ENCODE measurements around the gene VGF.
"Not testable (repeated sequence)": the region's sequence is repeated elsewhere in the genome, so short reads cannot be mapped to it uniquely, and the experiment has no call there.

Gene VGF

GRCh38 chr7:101119876-101120275 lies 45.5 kb downstream of the VGF start:
- ChIA-PET POLR2A (no interaction called here), CTCF (interaction anchor here (1.5 to 1.7 kb wide), 2 partner anchors 9 to 73 kb away, joined by 3 read pairs; no protein-coding TSS in a partner anchor)
- no peak for TF ChIP-seq CTCF (IDR thresholded peaks at IDR 0.05; ENCODE audit: control extremely low read depth, extremely low read depth, low read depth, missing control alignments)
- no peak for DNase-seq (ENCODE audit: extremely low spot score)

DNA sequence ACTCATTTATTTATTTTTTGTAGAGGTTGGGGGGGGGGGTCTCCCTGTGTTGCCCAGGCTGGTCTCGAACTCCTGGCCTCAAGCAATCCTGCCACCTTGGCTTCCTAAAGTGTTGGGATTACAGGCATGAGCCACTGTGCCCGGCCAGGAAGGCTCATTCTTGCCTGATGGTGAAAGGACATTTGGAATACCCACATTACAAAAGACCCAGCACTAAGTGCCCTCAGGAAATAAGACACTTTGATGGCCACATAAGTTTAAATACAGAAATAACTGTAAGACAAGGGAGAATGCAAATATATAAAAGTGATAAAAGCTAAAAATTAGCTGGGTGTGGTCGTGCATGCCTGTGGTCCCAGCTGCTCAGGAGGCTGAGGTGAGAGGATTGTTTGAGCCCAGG lies 46.5 kb downstream of the VGF start:
- ChIA-PET CTCF (interaction anchor here (0.7 to 1.5 kb wide), 4 partner anchors 8 to 164 kb away, joined by 3 to 5 read pairs (median 3); partner anchors contain the start of gene SERPINE1), POLR2A (interaction anchor here (0.6 kb wide), 1 partner anchor 30 kb away, joined by 5 read pairs; no protein-coding TSS in a partner anchor)
- no peak for TF ChIP-seq CTCF (IDR thresholded peaks at IDR 0.05; ENCODE audit: control extremely low read depth, extremely low read depth, low read depth, missing control alignments)
- DNase-seq (ENCODE audit: extremely low spot score) = no peak

- TF ChIP-seq CTCF (IDR thresholded peaks at IDR 0.05; ENCODE audit: control extremely low read depth, extremely low read depth, low read depth, missing control alignments) = no peak
- ChIA-PET CTCF (interaction anchor here (1.2 to 1.5 kb wide), 2 partner anchors 8 to 10 kb away, joined by 3 to 4 read pairs; partner anchors contain the start of gene SERPINE1), POLR2A (interaction anchor here (0.9 kb wide), 1 partner anchor 10 kb away, joined by 3 read pairs; the partner anchor contains the start of gene SERPINE1)
- no peak for DNase-seq (ENCODE audit: extremely low spot score)
These were observed 48.5 kb downstream of the VGF start for GRCh38 chr7:101116898-101117297.

- no peak for DNase-seq (ENCODE audit: extremely low spot score)
- CTCF ChIA-PET = interaction anchor here (1.2 to 2.6 kb wide), 2 partner anchors 20 to 28 kb away, joined by 5 to 13 read pairs; no protein-coding TSS in a partner anchor
- no peak for TF ChIP-seq CTCF (IDR thresholded peaks at IDR 0.05; ENCODE audit: control extremely low read depth, extremely low read depth, low read depth, missing control alignments)
- POLR2A ChIA-PET = no interaction called here
These were observed 50.2 kb downstream of the VGF start for GRCh38 chr7:101115215-101115614.

DNA sequence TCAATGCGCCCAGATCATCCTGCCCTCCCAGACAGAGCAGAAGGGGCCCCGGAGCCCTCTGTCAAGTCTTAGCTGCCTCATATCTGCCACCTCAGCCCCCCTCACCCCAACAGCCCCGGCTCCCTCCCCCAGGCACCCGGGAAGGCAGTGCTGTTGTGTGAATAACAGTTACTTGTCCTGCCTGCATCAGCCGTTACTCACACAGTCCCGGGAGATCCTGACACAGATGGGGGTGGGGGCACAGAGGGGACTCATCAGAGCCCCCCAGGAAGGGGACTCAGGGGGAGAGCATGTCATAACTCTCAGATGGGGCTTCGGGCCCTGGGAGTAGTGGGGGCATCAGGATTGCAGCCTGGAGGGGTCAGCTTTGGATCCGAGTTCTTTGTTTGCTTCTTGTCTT lies 50.9 kb downstream of the VGF start:
- CTCF ChIA-PET = interaction anchor here (1.2 to 2.6 kb wide), 3 partner anchors 18 to 29 kb away, joined by 5 to 13 read pairs (median 5); no protein-coding TSS in a partner anchor
- POLR2A ChIA-PET = no interaction called here
- DNase-seq (ENCODE audit: extremely low spot score) = no peak
- TF ChIP-seq CTCF (IDR thresholded peaks at IDR 0.05; ENCODE audit: control extremely low read depth, extremely low read depth, low read depth, missing control alignments) = no peak

GRCh38 chr7:101113836-101114235 lies 51.5 kb downstream of the VGF start:
- ChIA-PET CTCF (interaction anchor here (0.9 to 2.6 kb wide), 3 partner anchors 17 to 36 kb away, joined by 3 to 13 read pairs (median 5); no protein-coding TSS in a partner anchor), POLR2A (no interaction called here)
- no peak for TF ChIP-seq CTCF (IDR thresholded peaks at IDR 0.05; ENCODE audit: control extremely low read depth, extremely low read depth, low read depth, missing control alignments)
- no peak for DNase-seq (ENCODE audit: extremely low spot score)

GRCh38 chr7:101113140-101113539 lies 52.2 kb downstream of the VGF start:
- POLR2A ChIA-PET = interaction anchor here (0.6 kb wide), 2 partner anchors 11 to 16 kb away, joined by 6 to 9 read pairs; no protein-coding TSS in a partner anchor
- DNase-seq (ENCODE audit: extremely low spot score) = not testable (repeated sequence)
- CTCF ChIA-PET = interaction anchor here (0.9 to 2.6 kb wide), 3 partner anchors 16 to 36 kb away, joined by 3 to 13 read pairs (median 5); no protein-coding TSS in a partner anchor

Measured in GM10248 (cell line).